WTC11 (cell line): ENCODE results near the gene AP1S1. TPM values are rescaled to one million over a fixed set of nuclear protein-coding genes. Genes with fewer than 3 reads are reported as not detected.

Experiments
- AFF4 ChIP-seq: sonication (generic); formaldehyde crosslinking; IDR thresholded peaks from 2 replicates; pipeline ENCODE4 v1.8.1; 2023; ENCODE audit warnings: mild to moderate bottlenecking, missing genetic modification reagents, borderline replicate concordance
- ARID4B ChIP-seq: sonication (generic); formaldehyde crosslinking; IDR thresholded peaks from 2 replicates; pipeline ENCODE4 v1.8.0; 2023; ENCODE audit warnings: missing genetic modification reagents, mild to moderate bottlenecking, borderline replicate concordance
- CDX4 ChIP-seq: fragments of 250-450 bp; sonication (Bioruptor Pico); IDR thresholded peaks from 2 replicates; pipeline ENCODE4 v1.9.0; 2021; ENCODE audit warnings: moderate library complexity, mild to moderate bottlenecking, inconsistent platforms, borderline replicate concordance
- CREB1 ChIP-seq: sonication (generic); formaldehyde crosslinking; IDR thresholded peaks from 2 replicates; pipeline ENCODE4 v1.8.0; 2023; ENCODE audit warnings: mild to moderate bottlenecking, missing genetic modification reagents
- CREM ChIP-seq: sonication (generic); formaldehyde crosslinking; IDR thresholded peaks from 2 replicates; pipeline ENCODE4 v1.8.1; 2022; ENCODE audit warnings: mild to moderate bottlenecking, missing genetic modification reagents, moderate library complexity
- ERG ChIP-seq: fragments of 250-450 bp; sonication (Bioruptor Pico); IDR thresholded peaks from 2 replicates; pipeline ENCODE4 v1.8.0; 2021; ENCODE audit warnings: mild to moderate bottlenecking
- ETV6 ChIP-seq: sonication (generic); formaldehyde crosslinking; IDR thresholded peaks from 2 replicates; pipeline ENCODE4 v1.8.1; 2022; ENCODE audit warnings: mild to moderate bottlenecking, missing genetic modification reagents
- FOXP4 ChIP-seq: sonication (generic); formaldehyde crosslinking; IDR thresholded peaks from 2 replicates; pipeline ENCODE4 v1.8.0; 2022; ENCODE audit warnings: mild to moderate bottlenecking, missing genetic modification reagents
- IRF1 ChIP-seq: sonication (generic); formaldehyde crosslinking; IDR thresholded peaks from 2 replicates; pipeline ENCODE4 v1.8.0; 2023; ENCODE audit warnings: missing genetic modification reagents
- IRF2 ChIP-seq: sonication (generic); formaldehyde crosslinking; IDR thresholded peaks from 2 replicates; pipeline ENCODE4 v1.8.0; 2022; ENCODE audit warnings: low read depth, missing genetic modification reagents, borderline replicate concordance
- NFATC4 ChIP-seq: fragments of 250-450 bp; sonication (Bioruptor Pico); IDR thresholded peaks from 2 replicates; pipeline ENCODE4 v1.9.0; 2021; ENCODE audit warnings: mild to moderate bottlenecking
- NFYB ChIP-seq: sonication (generic); formaldehyde crosslinking; conservative IDR thresholded peaks from 2 replicates; pipeline ENCODE4 v1.8.0; 2022; ENCODE audit warnings: low read depth, missing genetic modification reagents
- NR1H2 ChIP-seq: sonication (generic); formaldehyde crosslinking; IDR thresholded peaks from 2 replicates; pipeline ENCODE4 v1.9.0; 2021; ENCODE audit warnings: mild to moderate bottlenecking, moderate library complexity, missing genetic modification reagents
- OVOL2 ChIP-seq: fragments of 250-450 bp; sonication (Bioruptor Pico); IDR thresholded peaks from 2 replicates; pipeline ENCODE4 v1.9.0; 2021; ENCODE audit warnings: mild to moderate bottlenecking, borderline replicate concordance
- PREB ChIP-seq: sonication (generic); formaldehyde crosslinking; IDR thresholded peaks from 2 replicates; pipeline ENCODE4 v1.8.1; 2022; ENCODE audit warnings: mild to moderate bottlenecking, missing genetic modification reagents, moderate library complexity, borderline replicate concordance
- SMAD3 ChIP-seq: sonication (generic); formaldehyde crosslinking; IDR thresholded peaks from 2 replicates; pipeline ENCODE4 v1.8.0; 2022; ENCODE audit warnings: missing genetic modification reagents, mild to moderate bottlenecking, borderline replicate concordance
- SOX15 ChIP-seq: fragments of 250-450 bp; sonication (Bioruptor Pico); IDR thresholded peaks from 2 replicates; pipeline ENCODE4 v1.9.0; 2021; ENCODE audit warnings: mild to moderate bottlenecking
- TCF7 ChIP-seq: sonication (generic); formaldehyde crosslinking; IDR thresholded peaks from 2 replicates; pipeline ENCODE4 v1.8.0; 2022; ENCODE audit warnings: mild to moderate bottlenecking, low read depth, missing genetic modification reagents, moderate library complexity
- TEAD1 ChIP-seq: sonication (generic); formaldehyde crosslinking; IDR thresholded peaks from 2 replicates; pipeline ENCODE4 v1.8.0; 2022; ENCODE audit warnings: mild to moderate bottlenecking, missing genetic modification reagents
- TEAD4 ChIP-seq: sonication (generic); formaldehyde crosslinking; IDR thresholded peaks from 2 replicates; pipeline ENCODE4 v1.8.0; 2022; ENCODE audit warnings: mild to moderate bottlenecking, missing genetic modification reagents
- ZNF425 ChIP-seq: fragments of 250-450 bp; sonication (Bioruptor Pico); conservative IDR thresholded peaks from 2 replicates; pipeline ENCODE4 v1.9.0; 2021; ENCODE audit warnings: mild to moderate bottlenecking
- ZNF671 ChIP-seq: fragments of 250-450 bp; sonication (Bioruptor Pico); IDR thresholded peaks from 2 replicates; pipeline ENCODE4 v1.8.0; 2021; ENCODE audit warnings: mild to moderate bottlenecking
- total RNA-seq: library from RNA; stranded (reverse); gene quantifications from 3 replicates; pipeline ENCODE4 v1.2.3, GENCODE V29; 2021

The AP1S1 gene
- total RNA-seq, 1 experiment from 2014 or later = 60.7 TPM

GRCh38 chr7:101162551-101163278, 8.4 kb downstream of the AP1S1 start (continued):
- TF ChIP-seq ZNF671 (no peak), NFATC4 (CRISPR knock-in tag) (no peak), CDX4 (no peak), NFYB (CRISPR knock-in tag) (0 out of 2 replicates have a peak, but pooled peaks have one; percentile 14), ARID4B (0 out of 2 replicates have a peak, but pooled peaks have one; percentile 25), TCF7 (CRISPR knock-in tag) (no peak; the same call in 1 of the 2 replicates), PREB (CRISPR knock-in tag) (no peak), TEAD4 (0 out of 2 replicates have a peak, but pooled peaks have one; percentile 27), NR1H2 (CRISPR knock-in tag) (no peak), IRF1 (CRISPR knock-in tag) (no peak), ERG (CRISPR knock-in tag) (no peak), ETV6 (CRISPR knock-in tag) (no peak; the same call in 1 of the 2 replicates), IRF2 (CRISPR knock-in tag) (no peak), FOXP4 (CRISPR knock-in tag) (no peak; the same call in 1 of the 2 replicates), OVOL2 (no peak), SOX15 (CRISPR knock-in tag) (no peak), TEAD1 (CRISPR knock-in tag) (no peak; the same call in none of the 2 replicates), CREM (CRISPR knock-in tag) (no peak; the same call in 1 of the 2 replicates), CREB1 (CRISPR knock-in tag) (no peak), ZNF425 (CRISPR knock-in tag) (no peak), SMAD3 (CRISPR knock-in tag) (no peak), AFF4 (CRISPR knock-in tag) (no peak)
